DOHH2 (cell line): ENCODE measurements around the gene STEAP4.
"Not testable (repeated sequence)": the region's sequence is repeated elsewhere in the genome, so short reads cannot be mapped to it uniquely, and the experiment has no call there.

ENCODE experiments used
- H3F3A ChIP-seq: fragments of 200-600 bp; sonication (generic), shearing (Covaris generic); 2 replicates; pipeline ENCODE4 v1.6.0; 2016; ENCODE audit warnings: antibody characterized with exemption, mild to moderate bottlenecking; ENCODE audit not compliant: control insufficient read depth, insufficient read depth
- H3K27ac ChIP-seq: fragments of 200-600 bp; sonication (generic); 2 replicates; pipeline ENCODE4 v1.5.1; 2014; ENCODE audit warnings: low read depth, mild to moderate bottlenecking, low read length, moderate library complexity
- H3K27me3 ChIP-seq: fragments of 200-600 bp; sonication (generic); 2 replicates; pipeline ENCODE4 v1.6.1; 2014; ENCODE audit warnings: mild to moderate bottlenecking, low read length, mixed read lengths; ENCODE audit not compliant: control insufficient read depth
- H3K36me3 ChIP-seq: fragments of 200-600 bp; sonication (generic); 2 replicates; pipeline ENCODE4 v1.6.1; 2014; ENCODE audit warnings: mild to moderate bottlenecking, low read length, moderate library complexity, mixed read lengths; ENCODE audit not compliant: control insufficient read depth
- H3K4me1 ChIP-seq: fragments of 200-600 bp; sonication (generic); 2 replicates; pipeline ENCODE4 v1.6.1; 2014; ENCODE audit warnings: mild to moderate bottlenecking, low read length, mixed read lengths; ENCODE audit not compliant: control insufficient read depth
- H3K4me2 ChIP-seq: fragments of 200-600 bp; sonication (generic); 2 replicates; pipeline ENCODE4 v1.6.0; 2014; ENCODE audit warnings: mild to moderate bottlenecking, low read length, moderate library complexity
- H3K4me3 ChIP-seq: fragments of 200-600 bp; sonication (generic); 2 replicates; pipeline ENCODE4 v1.5.1; 2014; ENCODE audit warnings: mild to moderate bottlenecking, low read length, mixed read lengths
- H3K79me2 ChIP-seq: fragments of 200-600 bp; sonication (generic); 2 replicates; pipeline ENCODE4 v1.6.1; 2014; ENCODE audit warnings: mild to moderate bottlenecking, low read length, mixed read lengths; ENCODE audit not compliant: control insufficient read depth
- H3K9me2 ChIP-seq: fragments of 200-600 bp; sonication (generic); replicated peaks from 2 replicates; pipeline ENCODE4 v1.6.1; 2014; ENCODE audit warnings: mild to moderate bottlenecking, low read length, mixed read lengths; ENCODE audit not compliant: control insufficient read depth
- H3K9me3 ChIP-seq: fragments of 200-600 bp; sonication (generic); 2 replicates; pipeline ENCODE4 v1.6.1; 2014; ENCODE audit warnings: antibody characterized with exemption, low read length, mixed read lengths; ENCODE audit not compliant: control insufficient read depth, insufficient read depth
- H4K20me1 ChIP-seq: fragments of 200-600 bp; sonication (generic); 2 replicates; pipeline ENCODE4 v1.6.0; 2014; ENCODE audit warnings: low read depth, mild to moderate bottlenecking, antibody characterized with exemption, low read length, moderate library complexity; ENCODE audit not compliant: control insufficient read depth, insufficient read depth
- EZH2phosphoT487 ChIP-seq: fragments of 200-600 bp; sonication (generic); IDR thresholded peaks from 2 replicates; pipeline ENCODE4 v1.6.1; 2017; ENCODE audit warnings: borderline replicate concordance, mild to moderate bottlenecking, antibody characterized with exemption, low read length, moderate library complexity, mixed read lengths
- TF ChIP-seq, protein P1 (sequence below): fragments of 200-600 bp; sonication (generic); IDR thresholded peaks from one replicate; pipeline ENCODE4 v1.5.1; 2014; ENCODE audit warnings: antibody characterized with exemption, mild to moderate bottlenecking, low read depth, low read length; ENCODE audit not compliant: poor library complexity, severe bottlenecking

The STEAP4 gene

DNA sequence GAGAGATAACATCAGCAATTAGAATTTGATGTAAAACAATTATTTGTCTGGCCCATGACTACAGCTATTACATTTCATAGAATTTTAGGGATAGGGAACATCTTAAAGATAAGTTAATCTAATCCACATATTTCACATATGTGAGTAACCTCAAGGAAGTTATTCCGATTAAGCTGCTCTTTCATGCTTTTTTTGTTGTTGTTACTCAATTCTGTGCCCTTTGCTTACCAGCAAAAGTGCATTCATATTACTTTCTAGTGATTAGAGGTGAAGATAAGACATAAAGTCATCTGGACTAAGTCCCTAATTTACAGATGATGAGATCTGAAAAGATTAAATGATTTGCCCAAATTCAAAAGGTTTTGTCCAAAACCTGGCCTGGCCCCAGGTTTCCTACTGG is 46.0 kb downstream of the STEAP4 start:
- Histone ChIP-seq H3K4me1 (no peaks in the 10 kb centered on the region), H3K27me3 (no peaks in the 10 kb centered on the region), H3K4me3 (no peak overlapping the region), H3K4me2 (no peak overlapping the region), H3K36me3 (no peaks in the 10 kb centered on the region), H3K9me2 (no peaks in the 10 kb centered on the region; the same call in 1 of the 2 replicates), H3K9me3 (peaks cover 3% of the 10 kb centered on the region; the same call in 1 of the 2 replicates), H4K20me1 (no peaks in the 10 kb centered on the region), H3F3A (no peaks in the 10 kb centered on the region), H3K79me2 (no peaks in the 10 kb centered on the region), H3K27ac (no peak overlapping the region)
- TF ChIP-seq, protein P1, sequence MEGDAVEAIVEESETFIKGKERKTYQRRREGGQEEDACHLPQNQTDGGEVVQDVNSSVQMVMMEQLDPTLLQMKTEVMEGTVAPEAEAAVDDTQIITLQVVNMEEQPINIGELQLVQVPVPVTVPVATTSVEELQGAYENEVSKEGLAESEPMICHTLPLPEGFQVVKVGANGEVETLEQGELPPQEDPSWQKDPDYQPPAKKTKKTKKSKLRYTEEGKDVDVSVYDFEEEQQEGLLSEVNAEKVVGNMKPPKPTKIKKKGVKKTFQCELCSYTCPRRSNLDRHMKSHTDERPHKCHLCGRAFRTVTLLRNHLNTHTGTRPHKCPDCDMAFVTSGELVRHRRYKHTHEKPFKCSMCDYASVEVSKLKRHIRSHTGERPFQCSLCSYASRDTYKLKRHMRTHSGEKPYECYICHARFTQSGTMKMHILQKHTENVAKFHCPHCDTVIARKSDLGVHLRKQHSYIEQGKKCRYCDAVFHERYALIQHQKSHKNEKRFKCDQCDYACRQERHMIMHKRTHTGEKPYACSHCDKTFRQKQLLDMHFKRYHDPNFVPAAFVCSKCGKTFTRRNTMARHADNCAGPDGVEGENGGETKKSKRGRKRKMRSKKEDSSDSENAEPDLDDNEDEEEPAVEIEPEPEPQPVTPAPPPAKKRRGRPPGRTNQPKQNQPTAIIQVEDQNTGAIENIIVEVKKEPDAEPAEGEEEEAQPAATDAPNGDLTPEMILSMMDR, result no peak
- TF ChIP-seq EZH2phosphoT487, result no peak

DNA sequence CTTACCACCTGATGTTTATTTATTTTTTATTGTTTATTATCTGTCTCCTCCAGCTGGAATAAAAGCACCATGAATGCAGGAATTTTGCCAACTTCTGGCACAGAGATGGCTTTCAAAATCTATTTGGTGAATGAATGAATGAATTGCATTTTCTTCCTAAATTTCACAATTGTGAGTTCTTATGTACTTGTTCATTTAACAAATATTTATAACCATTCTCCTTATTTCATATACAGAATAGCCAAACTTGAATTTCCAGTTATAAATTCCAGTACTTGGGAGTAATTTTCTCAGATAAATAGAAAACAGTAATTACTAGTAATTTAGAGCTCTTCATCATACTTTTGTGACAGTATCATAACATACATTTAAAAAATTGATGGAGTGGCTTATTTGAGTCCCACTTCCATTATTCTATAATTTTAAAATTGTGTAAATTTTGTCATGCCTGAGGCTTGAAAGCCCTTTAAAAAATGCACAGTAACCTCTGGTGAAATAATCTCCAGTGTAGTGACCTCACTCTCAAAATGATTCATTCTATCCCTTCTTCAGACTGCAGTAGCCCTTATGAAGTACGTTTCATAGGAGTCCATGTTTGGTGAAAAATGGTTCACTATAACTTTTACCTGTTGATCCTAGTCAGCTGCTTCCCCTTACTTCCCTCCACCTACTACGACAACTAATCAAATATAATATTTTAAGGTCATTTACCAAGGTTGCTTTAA is 46.9 kb downstream of the STEAP4 start:
- H3K36me3 ChIP-seq, result no peaks in the 10 kb centered on the region
- no peaks in the 10 kb centered on the region for H3K4me1 ChIP-seq
- H3K4me2 ChIP-seq, result no peak overlapping the region
- H3K9me3 ChIP-seq, result peaks cover 3% of the 10 kb centered on the region; the same call in 1 of the 2 replicates
- no peaks in the 10 kb centered on the region for H3K27me3 ChIP-seq
- no peak overlapping the region for H3K4me3 ChIP-seq
- no peaks in the 10 kb centered on the region for H4K20me1 ChIP-seq
- H3K27ac ChIP-seq, result no peak overlapping the region
- TF ChIP-seq EZH2phosphoT487, result no peak
- TF ChIP-seq, protein P1, result no peak
- no peaks in the 10 kb centered on the region for H3F3A ChIP-seq
- H3K79me2 ChIP-seq, result no peaks in the 10 kb centered on the region
- no peaks in the 10 kb centered on the region; the same call in 1 of the 2 replicates for H3K9me2 ChIP-seq

DNA sequence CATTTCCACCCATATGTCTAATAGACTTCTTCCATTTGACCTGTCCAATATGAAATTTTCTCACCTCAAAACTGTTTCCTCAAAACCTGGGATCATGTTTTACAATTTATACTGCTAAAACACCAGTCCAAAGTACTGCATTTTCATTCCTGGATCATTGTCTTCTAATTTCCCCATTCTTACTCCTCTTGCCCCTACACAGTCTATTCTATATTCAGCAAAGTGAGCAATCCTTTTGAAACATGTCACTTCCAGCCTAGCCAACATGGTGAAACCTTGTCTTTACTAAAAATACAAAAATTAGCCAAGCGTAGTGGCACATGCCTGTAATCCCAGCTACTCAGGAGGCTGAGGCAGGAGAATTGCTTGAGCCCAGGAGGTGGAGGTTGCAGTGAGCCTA is 48.4 kb downstream of the STEAP4 start:
- not testable (repeated sequence) for H3K4me3 ChIP-seq, H3F3A ChIP-seq, H3K4me2 ChIP-seq, H3K9me2 ChIP-seq, H3K79me2 ChIP-seq, H4K20me1 ChIP-seq, H3K27ac ChIP-seq, H3K36me3 ChIP-seq, H3K9me3 ChIP-seq, H3K27me3 ChIP-seq, H3K4me1 ChIP-seq

DNA sequence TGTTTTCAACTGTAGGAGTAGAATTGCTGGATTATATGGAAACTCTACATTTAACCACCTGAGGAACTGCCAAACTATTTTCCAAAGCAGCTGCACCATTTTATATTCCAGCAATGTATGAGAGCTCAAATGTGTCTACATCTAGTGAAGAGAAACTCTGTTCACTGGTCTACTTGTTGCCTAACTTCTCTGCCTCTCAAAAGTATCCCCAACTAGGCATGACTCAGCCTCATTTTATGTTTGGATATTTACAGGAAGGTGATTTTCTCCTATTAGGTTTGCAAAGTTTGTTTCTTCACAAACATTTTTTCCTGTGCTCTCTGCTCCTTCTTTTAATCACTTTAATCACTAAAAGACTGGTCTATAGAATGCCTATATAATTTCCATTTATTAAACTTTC is 49.8 kb downstream of the STEAP4 start:
- Histone ChIP-seq H3K27ac (no peak overlapping the region), H3K9me3 (no peaks in the 10 kb centered on the region), H3K4me2 (no peak overlapping the region), H3K27me3 (no peaks in the 10 kb centered on the region), H3K4me3 (no peak overlapping the region), H3K79me2 (no peaks in the 10 kb centered on the region), H3K9me2 (no peaks in the 10 kb centered on the region; the same call in 1 of the 2 replicates), H3K36me3 (no peaks in the 10 kb centered on the region), H3F3A (no peaks in the 10 kb centered on the region), H4K20me1 (no peaks in the 10 kb centered on the region), H3K4me1 (no peaks in the 10 kb centered on the region)
- TF ChIP-seq EZH2phosphoT487, result no peak
- TF ChIP-seq, protein P1, result no peak
